Frontal cortex (tissue), 4 donors: Measurements from ENCODE around the gene SLC48A1. TPM values are rescaled to one million over a fixed set of nuclear protein-coding genes. Genes with fewer than 3 reads are reported as not detected.
A peak's percentile ranks its signal among the peaks of the same experiment; 100 is the strongest.

Experiments used
- DNase-seq, 2 donors: peaks; one replicate each; pipeline ENCODE4 v3.0.0; 2012; ENCODE audit warnings: low spot score in 2 of 2
- FAIRE-seq: peaks from 2 replicates; lab custom pipeline; 2012; peaks lifted over from hg19 to GRCh38; lab: Jason Lieb, UNC
- total RNA-seq: library from RNA; depleted of rRNA; stranded (reverse); fragments of >200 nt; gene quantifications from one replicate; pipeline ENCODE4 v1.2.3, GENCODE V29; 2014
- donor health status: control.
- donor health status: control.
- donor health status: control.

SLC48A1 gene
- total RNA-seq, 1 donor from 2014 or later: 8.6 TPM

- no peak for DNase-seq
- no peak for FAIRE-seq
Observed at GRCh38 chr12:47773858-47774580, 981 bp downstream of the SLC48A1 start.

- FAIRE-seq (no peak), DNase-seq (no peak)
Observed at GRCh38 chr12:47774663-47775062, 1.6 kb downstream of the SLC48A1 start.

GRCh38 chr12:47775100-47775911 lies 2.3 kb downstream of the SLC48A1 start:
- FAIRE-seq (no peak), DNase-seq (no peak)

GRCh38 chr12:47776471-47777143 lies 3.6 kb downstream of the SLC48A1 start:
- FAIRE-seq (no peak), DNase-seq (no peak)

GRCh38 chr12:47777151-47777550 lies 4.1 kb downstream of the SLC48A1 start:
- DNase-seq: no peak
- no peak for FAIRE-seq

- peak in 1 of 2 donors; percentile 73 for DNase-seq
- FAIRE-seq: no peak
Observed at GRCh38 chr12:47777741-47778558, 4.9 kb downstream of the SLC48A1 start.

- FAIRE-seq (no peak), DNase-seq (no peak)
Observed at GRCh38 chr12:47778881-47779280, 5.8 kb downstream of the SLC48A1 start.

- FAIRE-seq (no peak), DNase-seq (peak; percentile 76 to 83)
Observed at GRCh38 chr12:47779301-47779942, 6.4 kb downstream of the SLC48A1 start.

- DNase-seq (no peak), FAIRE-seq (no peak)
Observed at GRCh38 chr12:47779943-47780504, 7.0 kb downstream of the SLC48A1 start.

- no peak for FAIRE-seq
Observed at GRCh38 chr12:47781479-47782371, 8.7 kb downstream of the SLC48A1 start.

GRCh38 chr12:47782372-47782770 lies 9.3 kb downstream of the SLC48A1 start:
- no peak for FAIRE-seq
- no peak for DNase-seq

More at GRCh38 chr12:47781479-47782371, 8.7 kb downstream of the SLC48A1 start:
- no peak for DNase-seq

GRCh38 chr12:47783024-47783755 lies 10.2 kb downstream of the SLC48A1 start:
- DNase-seq (no peak), FAIRE-seq (no peak)

GRCh38 chr12:47783821-47784819 lies 11.1 kb downstream of the SLC48A1 start:
- no peak for DNase-seq
- FAIRE-seq: no peak

GRCh38 chr12:47785036-47785886 lies 12.2 kb downstream of the SLC48A1 start:
- FAIRE-seq (no peak), DNase-seq (no peak)
